GM23248 (cell line): ENCODE results near the gene PPP2R5A. TPM values are rescaled to one million over a fixed set of nuclear protein-coding genes. Genes with fewer than 3 reads are reported as not detected.

Experiments used
- DNase-seq: peaks from one replicate; pipeline ENCODE4 v3.0.0-alpha.2; 2015
- H2AFZ ChIP-seq: fragments of 200-600 bp; sonication (generic); 2 replicates; pipeline ENCODE4 v1.6.1; 2016; ENCODE audit warnings: antibody characterized with exemption
- H3F3A ChIP-seq: fragments of 200-600 bp; sonication (generic); 2 replicates; pipeline ENCODE4 v1.6.1; 2016; ENCODE audit warnings: mild to moderate bottlenecking, antibody characterized with exemption, mixed run types; ENCODE audit not compliant: insufficient read depth
- H3K27ac ChIP-seq: fragments of 200-600 bp; sonication (generic); 2 replicates; pipeline ENCODE4 v1.5.1; 2016; ENCODE audit warnings: mild to moderate bottlenecking
- H3K27me3 ChIP-seq: fragments of 200-600 bp; sonication (generic); replicated peaks from 2 replicates; pipeline ENCODE4 v1.6.1; 2016; ENCODE audit warnings: mild to moderate bottlenecking; ENCODE audit not compliant: insufficient read depth
- H3K36me3 ChIP-seq: fragments of 200-600 bp; sonication (generic); 2 replicates; pipeline ENCODE4 v1.6.1; 2016; ENCODE audit warnings: low read depth, mild to moderate bottlenecking
- H3K4me1 ChIP-seq: fragments of 200-600 bp; sonication (generic); 2 replicates; pipeline ENCODE4 v1.6.1; 2016; ENCODE audit warnings: mild to moderate bottlenecking; ENCODE audit not compliant: insufficient read depth
- H3K4me2 ChIP-seq: fragments of 200-600 bp; sonication (generic); one replicate; pipeline ENCODE4 v1.6.1; 2016; ENCODE audit warnings: mild to moderate bottlenecking; ENCODE audit not compliant: unreplicated experiment
- H3K4me3 ChIP-seq: fragments of 200-600 bp; sonication (generic); 2 replicates; pipeline ENCODE4 v1.5.1; 2016; ENCODE audit warnings: mild to moderate bottlenecking
- H3K79me2 ChIP-seq: fragments of 200-600 bp; sonication (generic); 2 replicates; pipeline ENCODE4 v1.6.1; 2016; ENCODE audit warnings: mild to moderate bottlenecking; ENCODE audit not compliant: insufficient read depth
- H3K9ac ChIP-seq: fragments of 200-600 bp; sonication (generic); 2 replicates; pipeline ENCODE4 v1.6.1; 2016; ENCODE audit warnings: mild to moderate bottlenecking
- H3K9me2 ChIP-seq: fragments of 200-600 bp; sonication (generic); 2 replicates; pipeline ENCODE4 v1.6.1; 2016; ENCODE audit warnings: mixed run types, mild to moderate bottlenecking, moderate library complexity; ENCODE audit not compliant: insufficient read depth
- H3K9me3 ChIP-seq: fragments of 200-600 bp; sonication (generic); one replicate; pipeline ENCODE4 v1.6.1; 2017; ENCODE audit warnings: low read depth
- H4K20me1 ChIP-seq: fragments of 200-600 bp; sonication (generic); 2 replicates; pipeline ENCODE4 v1.6.0; 2016; ENCODE audit not compliant: insufficient read depth
- EZH2 ChIP-seq: fragments of 200-600 bp; sonication (generic); IDR thresholded peaks from 2 replicates; pipeline ENCODE4 v1.6.1; 2018; ENCODE audit warnings: antibody characterized with exemption, mild to moderate bottlenecking; ENCODE audit not compliant: insufficient read depth, poor library complexity, severe bottlenecking
- EZH2phosphoT487 ChIP-seq: fragments of 200-600 bp; sonication (generic); IDR thresholded peaks from 2 replicates; pipeline ENCODE4 v1.6.1; 2018; ENCODE audit warnings: antibody characterized with exemption, moderate library complexity, mild to moderate bottlenecking, low read depth; ENCODE audit not compliant: insufficient read depth
- WGBS, 2 experiments: methylation state at CpG; one replicate each; pipeline ENCODE4 v1.1.6; 2015 to 2017; ENCODE audit warnings: low lambda C conversion rate in 2 of 2, low coverage in 1 of 2; ENCODE audit errors: missing lambda C conversion rate in 2 of 2; 5-methylcytosine and 5-hydroxymethylcytosine counted together
- in situ Hi-C: fragments of 300-500 bp; cut with MboI; formaldehyde crosslinking; loops from 2 replicates; pipeline ENCODE4 v1.15.0; 2020
- polyA plus RNA-seq: library from polyadenylated mRNA; unstranded; fragments of >200 nt; fragmentation: Nextera tagmentation; extraction: Ambion mirVana; gene quantifications from 2 replicates; pipeline ENCODE4 v1.2.1, GENCODE V29; 2016
- total RNA-seq: library from RNA; depleted of rRNA; stranded (reverse); fragments of >200 nt; shearing (Covaris generic); gene quantifications from 2 replicates; pipeline ENCODE4 v1.2.3, GENCODE V29; 2014

Gene PPP2R5A
- total and polyA plus RNA-seq, 2 experiments from 2014 or later: 13.9 to 31.7 TPM

- Histone ChIP-seq H3K36me3 (no peaks in the 10 kb centered on the region), H3K27ac (no peak overlapping the region), H3K4me1 (peaks cover 37% of the 10 kb centered on the region), H2AFZ (no peak overlapping the region), H3K9me2 (no peaks in the 10 kb centered on the region), H4K20me1 (no peaks in the 10 kb centered on the region; the same call in none of the 2 replicates), H3K4me2 (no peak overlapping the region), H3K27me3 (no peaks in the 10 kb centered on the region), H3K9ac (no peak overlapping the region), H3F3A (peaks cover 7% of the 10 kb centered on the region; the same call in 1 of the 2 replicates), H3K4me3 (no peak overlapping the region), H3K9me3 (no peaks in the 10 kb centered on the region), H3K79me2 (peaks cover 99% of the 10 kb centered on the region)
- WGBS, 2 experiments: 85 to 89% methylated on average over 4 of the region's 4 CpGs
- TF ChIP-seq EZH2 (no peak), EZH2phosphoT487 (no peak)
- DNase-seq: no peak
- in situ Hi-C loops: no loop called here
Observed at GRCh38 chr1:212292250-212293105, 7.3 kb downstream of the PPP2R5A start.

GRCh38 chr1:212293579-212293978, 8.4 kb downstream of the PPP2R5A start:
- H3K9me2 ChIP-seq: no peaks in the 10 kb centered on the region

GRCh38 chr1:212294983-212295382, 9.8 kb downstream of the PPP2R5A start:
- H3K9me2 ChIP-seq: no peaks in the 10 kb centered on the region
- no peaks in the 10 kb centered on the region for H3K36me3 ChIP-seq
- no peak for TF ChIP-seq EZH2
- TF ChIP-seq EZH2phosphoT487: no peak
- H3K4me1 ChIP-seq: peaks cover 22% of the 10 kb centered on the region
- no peak overlapping the region for H2AFZ ChIP-seq
- no peaks in the 10 kb centered on the region for H3K9me3 ChIP-seq
- H3K27ac ChIP-seq: no peak overlapping the region
- no peaks in the 10 kb centered on the region for H3F3A ChIP-seq
- H3K27me3 ChIP-seq: no peaks in the 10 kb centered on the region
- WGBS, 2 experiments: 91 to 93% methylated on average over 3 of the region's 3 CpGs
- H3K4me3 ChIP-seq: no peak overlapping the region
- H3K9ac ChIP-seq: no peak overlapping the region
- DNase-seq: no peak
- no peak overlapping the region for H3K4me2 ChIP-seq
- in situ Hi-C loops: no loop called here
- no peaks in the 10 kb centered on the region; the same call in 1 of the 2 replicates for H4K20me1 ChIP-seq
- peaks cover 86% of the 10 kb centered on the region for H3K79me2 ChIP-seq

More at GRCh38 chr1:212293579-212293978, 8.4 kb downstream of the PPP2R5A start:
- 69 to 71% methylated on average over 1 of the region's 1 CpG for WGBS, 2 experiments
- 0 out of 2 replicates have a peak, but pooled peaks cover under 1% of the 10 kb centered on the region for H3F3A ChIP-seq
- TF ChIP-seq EZH2 (no peak), EZH2phosphoT487 (no peak)
- peaks cover 26% of the 10 kb centered on the region for H3K4me1 ChIP-seq
- H3K4me2 ChIP-seq: peak overlapping the region; percentile 3
- no peaks in the 10 kb centered on the region for H3K36me3 ChIP-seq
- H3K27me3 ChIP-seq: no peaks in the 10 kb centered on the region
- in situ Hi-C loops: no loop called here
- H2AFZ ChIP-seq: no peak overlapping the region
- no peak overlapping the region for H3K4me3 ChIP-seq
- no peak overlapping the region for H3K9ac ChIP-seq
- no peak overlapping the region for H3K27ac ChIP-seq
- H3K9me3 ChIP-seq: no peaks in the 10 kb centered on the region
- peak; percentile 48 for DNase-seq
- no peaks in the 10 kb centered on the region; the same call in 1 of the 2 replicates for H4K20me1 ChIP-seq
- H3K79me2 ChIP-seq: peaks cover 90% of the 10 kb centered on the region

GRCh38 chr1:212295579-212295978, 10.4 kb downstream of the PPP2R5A start:
- TF ChIP-seq EZH2 (no peak), EZH2phosphoT487 (no peak)
- Histone ChIP-seq H2AFZ (no peak overlapping the region), H3K9ac (no peak overlapping the region), H3K4me1 (peaks cover 17% of the 10 kb centered on the region), H3K27ac (no peak overlapping the region), H3F3A (no peaks in the 10 kb centered on the region), H3K4me2 (no peak overlapping the region), H3K36me3 (no peaks in the 10 kb centered on the region), H3K9me3 (no peaks in the 10 kb centered on the region), H3K9me2 (no peaks in the 10 kb centered on the region), H3K4me3 (no peak overlapping the region), H4K20me1 (no peaks in the 10 kb centered on the region; the same call in 1 of the 2 replicates), H3K27me3 (no peaks in the 10 kb centered on the region), H3K79me2 (peaks cover 86% of the 10 kb centered on the region)
- DNase-seq: no peak
- in situ Hi-C loops: no loop called here
- 93 to 97% methylated on average over 2 of the region's 2 CpGs for WGBS, 2 experiments
